Smooth muscle cell (in vitro differentiated cells): ENCODE measurements around the gene ROR2. TPM values are rescaled to one million over a fixed set of nuclear protein-coding genes. Genes with fewer than 3 reads are reported as not detected.
"Not testable (repeated sequence)": the region's sequence is repeated elsewhere in the genome, so short reads cannot be mapped to it uniquely, and the experiment has no call there.

ENCODE experiments used
- DNase-seq: peaks from one replicate; lab custom pipeline; 2025; ENCODE audit not compliant: unreplicated experiment; lab: John Stamatoyannopoulos, UW
- H2AFZ ChIP-seq: fragments of 200-600 bp; sonication (generic); 2 replicates; pipeline ENCODE4 v1.6.0; 2016; ENCODE audit warnings: antibody characterized with exemption, low read depth, mild to moderate bottlenecking
- H3F3A ChIP-seq: fragments of 200-600 bp; sonication (generic); 2 replicates; pipeline ENCODE4 v1.6.0; 2017; ENCODE audit warnings: antibody characterized with exemption, low read depth
- H3K27ac ChIP-seq: fragments of 200-600 bp; sonication (generic); 2 replicates; pipeline ENCODE4 v1.5.1; 2016; ENCODE audit warnings: low read depth, mild to moderate bottlenecking
- H3K27me3 ChIP-seq: fragments of 200-600 bp; sonication (generic); 2 replicates; pipeline ENCODE4 v1.6.1; 2016; ENCODE audit warnings: low read depth, mild to moderate bottlenecking
- H3K36me3 ChIP-seq: fragments of 200-600 bp; sonication (generic); 2 replicates; pipeline ENCODE4 v1.5.1; 2016; ENCODE audit warnings: low read depth
- H3K4me1 ChIP-seq: fragments of 200-600 bp; sonication (generic); 2 replicates; pipeline ENCODE4 v1.5.1; 2016; ENCODE audit warnings: low read depth
- H3K4me2 ChIP-seq: fragments of 200-600 bp; sonication (generic); 2 replicates; pipeline ENCODE4 v1.6.0; 2016; ENCODE audit warnings: mild to moderate bottlenecking
- H3K4me3 ChIP-seq: fragments of 200-600 bp; sonication (generic); 2 replicates; pipeline ENCODE4 v1.5.1; 2016; ENCODE audit warnings: mild to moderate bottlenecking
- H3K79me2 ChIP-seq: fragments of 200-600 bp; sonication (generic); 2 replicates; pipeline ENCODE4 v1.6.0; 2016; ENCODE audit warnings: low read depth, mild to moderate bottlenecking
- H3K9ac ChIP-seq: fragments of 200-600 bp; sonication (generic); 2 replicates; pipeline ENCODE4 v1.6.0; 2016; ENCODE audit warnings: low read depth
- H3K9me3 ChIP-seq: fragments of 200-600 bp; sonication (generic); replicated peaks from 2 replicates; pipeline ENCODE4 v1.5.1; 2016; ENCODE audit warnings: low read depth
- H4K20me1 ChIP-seq: fragments of 200-600 bp; sonication (generic); 2 replicates; pipeline ENCODE4 v1.6.0; 2016; ENCODE audit warnings: low read depth
- WGBS: methylation state at CpG from one replicate; pipeline ENCODE4 v1.1.7; 2016; ENCODE audit warnings: low lambda C conversion rate; 5-methylcytosine and 5-hydroxymethylcytosine counted together
- polyA plus RNA-seq: library from polyadenylated mRNA; unstranded; fragments of >200 nt; fragmentation: Nextera tagmentation; extraction: Ambion mirVana; gene quantifications from 2 replicates; pipeline ENCODE4 v1.2.1, GENCODE V29; 2016
- total RNA-seq: library from RNA; depleted of rRNA; stranded (reverse); fragments of >200 nt; gene quantifications from 2 replicates; pipeline ENCODE4 v1.2.3, GENCODE V29; 2014
- TF ChIP-seq, protein P1 (sequence below): fragments of 200-600 bp; sonication (generic); IDR thresholded peaks from 2 replicates; pipeline ENCODE4 v1.5.1; 2017; ENCODE audit warnings: borderline replicate concordance, mild to moderate bottlenecking, antibody characterized with exemption; ENCODE audit not compliant: insufficient read depth, poor library complexity, severe bottlenecking

ROR2 gene
- total and polyA plus RNA-seq, 2 experiments from 2014 or later, result 16.7 to 21.7 TPM

DNA sequence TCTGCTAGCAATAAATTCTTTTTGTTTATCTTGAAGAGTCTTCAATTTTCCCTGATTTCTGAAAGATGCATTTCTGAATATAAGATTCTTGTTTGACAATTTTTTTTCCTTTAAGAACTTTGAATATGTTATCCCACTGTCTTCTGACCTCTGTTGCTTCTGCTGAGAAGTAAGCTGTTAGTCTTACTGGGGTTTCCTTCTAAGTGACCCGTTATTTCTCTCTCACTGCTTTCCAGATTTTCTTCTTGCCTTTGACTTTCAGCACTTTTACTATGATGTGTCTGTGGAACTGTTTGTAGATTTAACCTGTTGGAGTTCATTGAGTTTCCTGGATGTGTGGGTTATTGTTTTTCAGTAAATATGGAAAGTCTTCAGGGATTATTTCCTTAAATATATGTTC, 321.1 kb downstream of the ROR2 start:
- H3K27ac ChIP-seq, result no peak overlapping the region
- TF ChIP-seq, protein P1, sequence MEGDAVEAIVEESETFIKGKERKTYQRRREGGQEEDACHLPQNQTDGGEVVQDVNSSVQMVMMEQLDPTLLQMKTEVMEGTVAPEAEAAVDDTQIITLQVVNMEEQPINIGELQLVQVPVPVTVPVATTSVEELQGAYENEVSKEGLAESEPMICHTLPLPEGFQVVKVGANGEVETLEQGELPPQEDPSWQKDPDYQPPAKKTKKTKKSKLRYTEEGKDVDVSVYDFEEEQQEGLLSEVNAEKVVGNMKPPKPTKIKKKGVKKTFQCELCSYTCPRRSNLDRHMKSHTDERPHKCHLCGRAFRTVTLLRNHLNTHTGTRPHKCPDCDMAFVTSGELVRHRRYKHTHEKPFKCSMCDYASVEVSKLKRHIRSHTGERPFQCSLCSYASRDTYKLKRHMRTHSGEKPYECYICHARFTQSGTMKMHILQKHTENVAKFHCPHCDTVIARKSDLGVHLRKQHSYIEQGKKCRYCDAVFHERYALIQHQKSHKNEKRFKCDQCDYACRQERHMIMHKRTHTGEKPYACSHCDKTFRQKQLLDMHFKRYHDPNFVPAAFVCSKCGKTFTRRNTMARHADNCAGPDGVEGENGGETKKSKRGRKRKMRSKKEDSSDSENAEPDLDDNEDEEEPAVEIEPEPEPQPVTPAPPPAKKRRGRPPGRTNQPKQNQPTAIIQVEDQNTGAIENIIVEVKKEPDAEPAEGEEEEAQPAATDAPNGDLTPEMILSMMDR, result no peak
- H4K20me1 ChIP-seq, result no peaks in the 10 kb centered on the region
- H3K27me3 ChIP-seq, result no peaks in the 10 kb centered on the region
- DNase-seq, result no peak
- H3K4me2 ChIP-seq, result no peak overlapping the region
- H3K4me3 ChIP-seq, result no peak overlapping the region
- no peak overlapping the region for H3K9ac ChIP-seq
- H3K9me3 ChIP-seq, result peaks cover 6% of the 10 kb centered on the region
- H3F3A ChIP-seq, result no peaks in the 10 kb centered on the region
- 97% methylated on average over 1 of the region's 1 CpG for WGBS
- no peak overlapping the region for H2AFZ ChIP-seq
- H3K79me2 ChIP-seq, result no peaks in the 10 kb centered on the region
- no peaks in the 10 kb centered on the region for H3K36me3 ChIP-seq
- H3K4me1 ChIP-seq, result no peaks in the 10 kb centered on the region

DNA sequence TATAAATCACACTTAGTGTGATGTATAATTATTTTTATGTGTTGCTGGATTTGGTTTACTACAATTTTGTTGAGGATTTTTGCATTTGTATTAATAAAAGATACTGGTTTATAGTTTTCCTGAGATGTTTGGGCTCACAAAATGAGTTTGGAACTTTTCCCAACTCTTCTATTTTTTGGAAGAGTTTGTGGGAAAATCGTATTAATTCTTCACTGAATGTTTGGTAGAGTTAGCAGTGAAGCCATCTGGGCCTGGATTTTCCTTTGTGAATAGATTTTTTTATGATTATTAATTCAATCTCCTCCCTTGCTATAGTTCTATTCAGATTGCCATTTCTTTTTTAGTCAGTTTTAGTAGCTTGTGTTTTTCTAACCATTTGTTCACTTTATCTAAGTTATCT, 324.7 kb downstream of the ROR2 start:
- H3K27me3 ChIP-seq, result no peaks in the 10 kb centered on the region
- no peaks in the 10 kb centered on the region for H3K79me2 ChIP-seq
- no peaks in the 10 kb centered on the region for H4K20me1 ChIP-seq
- DNase-seq, result no peak
- no peak overlapping the region for H3K27ac ChIP-seq
- H3K36me3 ChIP-seq, result no peaks in the 10 kb centered on the region
- H3K4me1 ChIP-seq, result no peaks in the 10 kb centered on the region
- H3K9me3 ChIP-seq, result peaks cover 6% of the 10 kb centered on the region
- H3K9ac ChIP-seq, result no peak overlapping the region
- no peak overlapping the region for H2AFZ ChIP-seq
- 91% methylated on average over 1 of the region's 1 CpG for WGBS
- no peaks in the 10 kb centered on the region for H3F3A ChIP-seq
- no peak overlapping the region for H3K4me3 ChIP-seq
- TF ChIP-seq, protein P1, result no peak
- no peak overlapping the region for H3K4me2 ChIP-seq

DNA sequence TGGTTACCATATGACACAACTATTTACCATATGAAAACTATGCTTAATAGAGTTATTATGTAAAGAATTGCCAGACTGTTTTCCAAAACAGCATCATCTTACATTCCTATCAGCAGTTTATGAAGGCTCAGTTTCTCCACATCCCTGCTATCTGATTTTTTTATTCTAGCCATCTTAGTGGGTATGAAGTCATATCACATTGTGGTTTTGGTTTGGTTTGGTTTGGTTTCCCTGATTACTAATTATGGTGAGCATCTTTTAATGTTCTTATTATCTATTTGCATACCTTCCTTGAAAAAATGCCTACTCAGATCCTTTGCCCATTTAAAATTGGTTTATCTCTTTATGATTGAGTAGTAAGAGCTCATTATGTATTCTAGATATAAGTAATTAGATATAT, 327.0 kb downstream of the ROR2 start:
- no peaks in the 10 kb centered on the region for H3K36me3 ChIP-seq
- no peaks in the 10 kb centered on the region for H3K4me1 ChIP-seq
- no peak overlapping the region for H2AFZ ChIP-seq
- DNase-seq, result no peak
- H3K9ac ChIP-seq, result no peak overlapping the region
- H3K9me3 ChIP-seq, result no peaks in the 10 kb centered on the region
- H3K27me3 ChIP-seq, result no peaks in the 10 kb centered on the region
- H3K79me2 ChIP-seq, result no peaks in the 10 kb centered on the region
- H3K4me2 ChIP-seq, result no peak overlapping the region
- H3K27ac ChIP-seq, result no peak overlapping the region
- H3F3A ChIP-seq, result no peaks in the 10 kb centered on the region
- H4K20me1 ChIP-seq, result no peaks in the 10 kb centered on the region
- no peak overlapping the region for H3K4me3 ChIP-seq
- TF ChIP-seq, protein P1, result no peak

DNA sequence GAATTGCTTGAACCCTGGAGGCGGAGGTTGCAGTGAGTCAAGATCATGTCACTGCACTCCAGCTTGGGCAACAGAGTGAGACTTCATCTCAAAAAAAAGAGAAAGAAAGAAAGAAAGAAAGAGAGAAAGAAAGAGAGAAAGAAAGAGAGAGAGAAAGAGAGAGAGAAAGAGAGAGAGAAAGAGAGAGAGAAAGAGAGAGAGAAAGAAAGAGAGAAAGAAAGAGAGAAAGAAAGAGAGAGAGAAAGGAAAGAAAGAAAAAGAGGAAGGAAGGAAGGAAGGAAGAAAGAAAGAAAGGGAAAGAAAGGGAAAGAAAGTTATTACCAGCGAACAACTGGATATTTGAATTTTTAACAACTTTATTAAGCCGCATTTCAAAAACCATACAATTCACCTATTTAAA, 327.9 kb downstream of the ROR2 start:
- H3K27ac ChIP-seq, H3K4me2 ChIP-seq, H2AFZ ChIP-seq, H3K9ac ChIP-seq, H3F3A ChIP-seq, DNase-seq, H3K4me1 ChIP-seq, H4K20me1 ChIP-seq, H3K36me3 ChIP-seq, H3K79me2 ChIP-seq, H3K9me3 ChIP-seq, H3K4me3 ChIP-seq, H3K27me3 ChIP-seq: not testable (repeated sequence)
- WGBS, result 100% methylated on average over 3 of the region's 3 CpGs

DNA sequence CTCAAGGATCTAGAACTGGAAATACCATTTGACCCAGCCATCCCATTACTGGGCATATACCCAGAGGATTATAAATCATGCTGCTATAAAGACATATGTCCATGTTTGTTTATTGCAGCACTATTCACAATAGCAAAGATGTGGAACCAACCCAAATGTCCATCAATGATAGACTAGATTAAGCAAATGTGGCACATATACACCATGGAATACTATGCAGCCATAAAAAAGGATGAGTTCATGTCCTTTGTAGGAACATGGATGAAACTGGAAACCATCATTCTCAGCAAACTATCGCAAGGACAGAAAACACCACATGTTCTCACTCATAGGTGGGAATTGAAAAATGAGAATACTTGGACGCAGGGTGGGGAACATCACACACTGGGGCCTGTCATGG, 336.0 kb downstream of the ROR2 start:
- H3F3A ChIP-seq, DNase-seq, H3K9ac ChIP-seq, H4K20me1 ChIP-seq, H3K4me2 ChIP-seq, H3K27me3 ChIP-seq, H3K4me1 ChIP-seq, H3K36me3 ChIP-seq, H3K79me2 ChIP-seq, H2AFZ ChIP-seq, H3K9me3 ChIP-seq, H3K27ac ChIP-seq, H3K4me3 ChIP-seq: not testable (repeated sequence)
- WGBS, result 100% methylated on average over 2 of the region's 2 CpGs
